Endothelial cell of umbilical vein (primary cell): ENCODE data around the gene ZNF319. TPM values are rescaled to one million over a fixed set of nuclear protein-coding genes. Genes with fewer than 3 reads are reported as not detected.

Experiments
- BruUV-seq: library from RNA; stranded (reverse); fragments of 400-500 nt; replicated peaks from 2 replicates; lab custom pipeline; 2021; lab: Mats Ljungman, UMichigan
- CTCF ChIA-PET: fragments of 300-600, 350-600 bp; sonication (Branson Sonifier 250); formaldehyde crosslinking; loops from one replicate; lab custom pipeline; 2021; ENCODE audit warnings: antibody characterized with exemption, inconsistent platforms; lab: Charles Lee
- POLR2A ChIA-PET: fragments of 300-600, 350-600 bp; sonication (Branson Sonifier 250); formaldehyde crosslinking; loops from one replicate; lab custom pipeline; 2021; ENCODE audit warnings: antibody characterized with exemption, inconsistent platforms; lab: Charles Lee
- DNase-seq: peaks from one replicate; pipeline ENCODE4 v3.0.0-alpha.2; 2011; ENCODE audit warnings: low read depth, low spot score
- FAIRE-seq: peaks from 2 replicates; lab custom pipeline; 2011; peaks lifted over from hg19 to GRCh38; lab: Jason Lieb, UNC
- H2AFZ ChIP-seq: 2 replicates; pipeline ENCODE4 v1.6.0; 2012; ENCODE audit warnings: low read depth, low read length, control low read depth, inconsistent platforms
- H3K27ac ChIP-seq: 2 replicates; pipeline ENCODE4 v1.5.1; 2011; ENCODE audit warnings: low read depth, mild to moderate bottlenecking, control low read depth, low read length, moderate library complexity; ENCODE audit not compliant: insufficient read depth
- H3K27me3 ChIP-seq, 2 experiments: 2 replicates each; pipeline versions ENCODE4 v1.6.0 to v1.6.1; 2011; ENCODE audit warnings: low read length in 2 of 2, mixed read lengths in 1 of 2; ENCODE audit not compliant: control insufficient read depth in 2 of 2, insufficient read depth in 2 of 2
- H3K36me3 ChIP-seq, 2 experiments: 2 replicates in 1 of 2; 3 replicates in 1 of 2; pipeline ENCODE4 v1.5.1; 2011; ENCODE audit warnings: low read length in 2 of 2, mild to moderate bottlenecking in 1 of 2, moderate library complexity in 1 of 2; ENCODE audit not compliant: control insufficient read depth in 2 of 2, insufficient read depth in 2 of 2; ENCODE audit errors: extremely low read depth in 1 of 2
- H3K4me1 ChIP-seq: 3 replicates; pipeline ENCODE4 v1.5.1; 2011; ENCODE audit warnings: mild to moderate bottlenecking, low read length; ENCODE audit not compliant: control insufficient read depth, insufficient read depth; ENCODE audit errors: extremely low read depth
- H3K4me2 ChIP-seq: 2 replicates; pipeline ENCODE4 v1.6.1; 2011; ENCODE audit warnings: low read length, control low read depth, mixed read lengths; ENCODE audit not compliant: insufficient read depth
- H3K4me3 ChIP-seq, 3 experiments: fragments of 200-600 bp in 1 of 3; sonication (generic), shearing (Covaris generic) in 1 of 3; replicated peaks in 1 of 3; 2 replicates each; pipeline ENCODE4 v1.5.1; 2011 to 2016; ENCODE audit warnings: control low read depth in 3 of 3, low read length in 3 of 3, mild to moderate bottlenecking in 2 of 3, inconsistent platforms in 1 of 3, low read depth in 1 of 3, moderate library complexity in 1 of 3; ENCODE audit not compliant: insufficient read depth in 1 of 3
- H3K79me2 ChIP-seq: 2 replicates; pipeline ENCODE4 v1.6.0; 2012; ENCODE audit warnings: low read length, inconsistent platforms; ENCODE audit not compliant: control insufficient read depth, insufficient read depth
- H3K9ac ChIP-seq: replicated peaks from 2 replicates; pipeline ENCODE3; 2011; ENCODE audit warnings: low read length, control low read depth; ENCODE audit not compliant: insufficient read depth; ENCODE audit errors: extremely low read depth
- H3K9me1 ChIP-seq: replicated peaks from 3 replicates; pipeline ENCODE4 v1.6.0; 2011; ENCODE audit warnings: mild to moderate bottlenecking, low read length; ENCODE audit not compliant: control insufficient read depth, insufficient read depth; ENCODE audit errors: extremely low read depth
- H3K9me3 ChIP-seq: replicated peaks from 2 replicates; pipeline ENCODE4 v1.5.1; 2012; ENCODE audit warnings: low read length, inconsistent platforms; ENCODE audit not compliant: control insufficient read depth, insufficient read depth
- H4K20me1 ChIP-seq: replicated peaks from 2 replicates; pipeline ENCODE3; 2011; ENCODE audit warnings: mild to moderate bottlenecking, low read length; ENCODE audit not compliant: control insufficient read depth, insufficient read depth; ENCODE audit errors: extremely low read depth
- EZH2 ChIP-seq: IDR thresholded peaks from 2 replicates; pipeline ENCODE4 v1.6.1; 2012; ENCODE audit warnings: borderline replicate concordance, low read depth, mild to moderate bottlenecking, moderate library complexity, low read length, inconsistent platforms; ENCODE audit not compliant: severe bottlenecking
- FOS ChIP-seq: IDR thresholded peaks from 2 replicates; pipeline ENCODE4 v1.6.1; 2011; ENCODE audit warnings: mild to moderate bottlenecking, low read length, moderate library complexity, borderline replicate concordance; ENCODE audit not compliant: insufficient read depth
- GATA2 ChIP-seq: IDR thresholded peaks from 2 replicates; pipeline ENCODE4 v1.7.0; 2011; ENCODE audit warnings: low read depth, mild to moderate bottlenecking, moderate library complexity, mixed read lengths, low read length; ENCODE audit not compliant: insufficient read length, insufficient read depth
- JUN ChIP-seq: IDR thresholded peaks from 2 replicates; pipeline ENCODE4 v1.6.1; 2011; ENCODE audit warnings: borderline replicate concordance, low read depth; ENCODE audit not compliant: insufficient read length, insufficient read depth
- MYC ChIP-seq: IDR thresholded peaks from one replicate; pipeline ENCODE4 v1.6.1; 2011; ENCODE audit warnings: mild to moderate bottlenecking, low read depth, low read length
- POLR2A ChIP-seq: IDR thresholded peaks from 2 replicates; pipeline ENCODE4 v1.6.1; 2012; ENCODE audit warnings: low read depth, mild to moderate bottlenecking, control low read depth, low read length
- POLR2AphosphoS5 ChIP-seq: IDR thresholded peaks from 2 replicates; pipeline ENCODE4 v1.6.1; 2012; ENCODE audit warnings: low read depth, mild to moderate bottlenecking, control low read depth, low read length, moderate library complexity; ENCODE audit not compliant: insufficient read depth
- dilution Hi-C: fragments of 300-500 bp; cut with MboI; formaldehyde crosslinking; loops from one replicate; pipeline ENCODE4 v1.15.0; 2019; ENCODE audit warnings: low sequenced_read_pairs; ENCODE audit not compliant: extremely low pct_ligation_motif_present
- intact Hi-C: fragments of 100-400 bp; cut with micrococcal nuclease; formaldehyde crosslinking; loops from one replicate; pipeline ENCODE4 v1.10.0; 2022
- polyA plus RNA-seq, 4 experiments: library from polyadenylated mRNA; depleted of rRNA in 3 of 4; stranded (reverse) in 3 of 4; unstranded in 1 of 4; fragments of >200 nt; gene quantifications; 2 replicates each; pipeline versions ENCODE4 v1.2.1 to v1.2.3, GENCODE V29; 2011 to 2012; ENCODE audit warnings: missing spikeins in 1 of 4
- total RNA-seq: library from RNA; stranded (reverse); gene quantifications from 2 replicates; pipeline ENCODE4 v1.2.3, GENCODE V29; 2021
- TF ChIP-seq, protein P1 (sequence below): IDR thresholded peaks from 2 replicates; pipeline ENCODE4 v1.6.1; 2011; ENCODE audit not compliant: insufficient read depth, insufficient read length
- TF ChIP-seq, protein P2 (sequence below), 2 donors: IDR thresholded peaks; 1 replicate in 1 of 2; 2 replicates in 1 of 2; pipeline ENCODE4 v1.5.1; 2011; ENCODE audit warnings: low read length in 2 of 2, mild to moderate bottlenecking in 2 of 2, moderate library complexity in 2 of 2, control low read depth in 1 of 2, inconsistent platforms in 1 of 2, low read depth in 1 of 2; ENCODE audit not compliant: insufficient read depth in 1 of 2; ENCODE audit errors: extremely low read depth in 1 of 2

The ZNF319 gene
- total and polyA plus RNA-seq, 2 donors (not counting 3 experiments of a cell fraction or from before 2014, with no cell fraction given): 5.4 to 9.9 TPM

DNA sequence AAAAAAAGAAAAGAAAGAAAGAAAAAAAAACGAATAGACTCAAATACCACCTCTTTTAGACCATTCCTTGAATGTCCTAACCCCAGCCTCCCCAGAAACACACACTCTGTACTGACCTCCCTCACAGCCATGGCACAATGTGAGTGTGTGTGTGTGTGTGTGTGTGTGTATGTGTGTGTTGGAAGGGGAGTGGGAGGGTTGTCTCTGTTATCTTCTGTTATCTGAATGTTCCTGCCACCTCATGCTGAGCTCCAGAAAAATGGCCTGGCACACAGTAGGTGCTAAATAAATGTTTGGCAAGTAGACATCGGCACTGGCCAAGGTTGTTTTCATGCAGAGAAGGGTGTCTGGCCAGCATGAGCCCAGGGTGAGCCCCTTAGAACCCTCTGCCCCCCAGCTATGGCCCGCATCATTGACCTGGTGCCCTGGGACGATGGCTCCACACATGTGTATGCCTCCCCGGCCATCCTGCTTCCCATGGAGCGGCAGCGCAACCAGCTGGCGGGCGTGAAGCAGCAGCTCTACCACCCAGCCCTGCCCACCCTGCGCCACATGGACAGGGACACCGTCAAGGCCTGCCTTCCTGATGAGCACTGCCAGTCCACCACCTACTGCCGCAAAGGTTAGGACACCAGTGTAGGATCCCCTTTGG is 22.9 kb downstream of the ZNF319 start:
- TF ChIP-seq POLR2AphosphoS5: no peak
- no peak for TF ChIP-seq FOS
- TF ChIP-seq, protein P1, sequence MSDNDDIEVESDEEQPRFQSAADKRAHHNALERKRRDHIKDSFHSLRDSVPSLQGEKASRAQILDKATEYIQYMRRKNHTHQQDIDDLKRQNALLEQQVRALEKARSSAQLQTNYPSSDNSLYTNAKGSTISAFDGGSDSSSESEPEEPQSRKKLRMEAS: no peak
- TF ChIP-seq JUN: no peak
- no peak for TF ChIP-seq MYC
- TF ChIP-seq POLR2A: no peak
- TF ChIP-seq, protein P2, sequence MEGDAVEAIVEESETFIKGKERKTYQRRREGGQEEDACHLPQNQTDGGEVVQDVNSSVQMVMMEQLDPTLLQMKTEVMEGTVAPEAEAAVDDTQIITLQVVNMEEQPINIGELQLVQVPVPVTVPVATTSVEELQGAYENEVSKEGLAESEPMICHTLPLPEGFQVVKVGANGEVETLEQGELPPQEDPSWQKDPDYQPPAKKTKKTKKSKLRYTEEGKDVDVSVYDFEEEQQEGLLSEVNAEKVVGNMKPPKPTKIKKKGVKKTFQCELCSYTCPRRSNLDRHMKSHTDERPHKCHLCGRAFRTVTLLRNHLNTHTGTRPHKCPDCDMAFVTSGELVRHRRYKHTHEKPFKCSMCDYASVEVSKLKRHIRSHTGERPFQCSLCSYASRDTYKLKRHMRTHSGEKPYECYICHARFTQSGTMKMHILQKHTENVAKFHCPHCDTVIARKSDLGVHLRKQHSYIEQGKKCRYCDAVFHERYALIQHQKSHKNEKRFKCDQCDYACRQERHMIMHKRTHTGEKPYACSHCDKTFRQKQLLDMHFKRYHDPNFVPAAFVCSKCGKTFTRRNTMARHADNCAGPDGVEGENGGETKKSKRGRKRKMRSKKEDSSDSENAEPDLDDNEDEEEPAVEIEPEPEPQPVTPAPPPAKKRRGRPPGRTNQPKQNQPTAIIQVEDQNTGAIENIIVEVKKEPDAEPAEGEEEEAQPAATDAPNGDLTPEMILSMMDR (IDR thresholded peaks at IDR 0.05; ENCODE audit: extremely low read depth in 1 of 2, insufficient read depth in 1 of 2, low read depth in 1 of 2, low read length in 2 of 2): no peak
- no peak for TF ChIP-seq GATA2
- TF ChIP-seq EZH2: no peak
- Histone ChIP-seq H3K4me2 (no peak overlapping the region), H3K9me1 (no peaks in the 10 kb centered on the region), H3K27ac (no peak overlapping the region), H3K4me3 (no peak overlapping the region), H3K36me3 (no peaks in the 10 kb centered on the region), H2AFZ (no peak overlapping the region), H3K9me3 (no peaks in the 10 kb centered on the region), H3K4me1 (no peaks in the 10 kb centered on the region), H4K20me1 (no peaks in the 10 kb centered on the region), H3K79me2 (no peaks in the 10 kb centered on the region), H3K27me3 (peaks cover 0 to 3% of the 10 kb centered on the region in 2 experiments), H3K9ac (no peak overlapping the region)
- CTCF ChIA-PET: interaction anchor here (1.4 kb wide), 1 partner anchor 10 kb away, joined by 5 read pairs; no protein-coding TSS in a partner anchor
- BruUV-seq: no TSS peak
- no peak for FAIRE-seq
- POLR2A ChIA-PET: no interaction called here
- dilution Hi-C loops (no loop called here), intact Hi-C loops (no loop called here)
- no peak for DNase-seq
